Stomach (tissue), 9 donors: ENCODE measurements around the gene MTMR10. TPM values are rescaled to one million over a fixed set of nuclear protein-coding genes. Genes with fewer than 3 reads are reported as not detected.

Experiments used
- DNase-seq, 2 donors: peaks; one replicate each; pipeline versions ENCODE4 v3.0.0 to v3.0.0-alpha.2; 2013 to 2019
- H3K27ac ChIP-seq, 5 donors: fragments of 200-600 bp in 4 of 5; sonication (generic) in 4 of 5; one replicate each; pipeline ENCODE4 v1.5.1; 2013 to 2019; ENCODE audit warnings: mild to moderate bottlenecking in 1 of 5, moderate library complexity in 1 of 5
- H3K27me3 ChIP-seq, 3 donors: fragments of 200-600 bp; sonication (generic); one replicate each; pipeline ENCODE4 v1.5.1; 2017 to 2019; ENCODE audit warnings: mixed run types in 1 of 3
- H3K36me3 ChIP-seq, 4 donors: fragments of 200-600 bp; sonication (generic); 1 replicate in 3 of 4; 2 replicates in 1 of 4; pipeline ENCODE4 v1.5.1; 2016 to 2019
- H3K4me1 ChIP-seq, 4 donors: fragments of 200-600 bp; sonication (generic); one replicate each; pipeline ENCODE4 v1.5.1; 2016 to 2019
- H3K4me3 ChIP-seq, 4 donors: fragments of 200-600 bp; sonication (generic) in 3 of 4; one replicate each; pipeline ENCODE4 v1.5.1; 2016 to 2019; ENCODE audit warnings: mild to moderate bottlenecking in 1 of 4
- H3K9me3 ChIP-seq, 4 donors: fragments of 200-600 bp; sonication (generic); one replicate each; pipeline ENCODE4 v1.5.1; 2016 to 2019
- EP300 ChIP-seq: sonication (generic); formaldehyde crosslinking; IDR thresholded peaks from one replicate; pipeline ENCODE4 v1.6.1; 2017; ENCODE audit warnings: antibody characterized with exemption
- POLR2A ChIP-seq, 4 donors: fragments of 450-650 bp; IDR thresholded peaks; one replicate each; pipeline ENCODE4 v1.6.1; 2016; ENCODE audit warnings: antibody characterized with exemption in 4 of 4, control low read depth in 2 of 4, mild to moderate bottlenecking in 1 of 4, moderate library complexity in 1 of 4
- POLR2AphosphoS5 ChIP-seq, 3 donors: sonication (generic); formaldehyde crosslinking; IDR thresholded peaks; one replicate each; pipeline ENCODE4 v1.6.1; 2016; ENCODE audit warnings: antibody characterized with exemption in 3 of 3
- WGBS, 5 donors: extraction: QIAGEN DNeasy Blood & Tissue Kit in 3 of 5; methylation state at CpG; one replicate each; pipeline versions ENCODE4 v1.1.5 to v1.1.7; 2013 to 2018; 5-methylcytosine and 5-hydroxymethylcytosine counted together
- intact Hi-C: fragments of 100-400 bp; cut with DNase I; formaldehyde crosslinking; loops from one replicate; pipeline ENCODE4 v1.15.1; 2023; ENCODE audit warnings: low total_unique reads
- polyA plus RNA-seq, 3 donors: library from polyadenylated mRNA; stranded (reverse); fragments of 200-250 nt; gene quantifications; one replicate each; pipeline ENCODE4 v1.2.3, GENCODE V29; 2013
- total RNA-seq, 5 donors: library from RNA; depleted of rRNA; stranded (reverse); fragments of >200 nt; gene quantifications; one replicate each; pipeline versions ENCODE4 v1.1.0 to v1.2.3, GENCODE V29; 2014 to 2016
- TF ChIP-seq, protein P1 (sequence below), 7 experiments: fragments of 450-650 bp in 4 of 7; fragments of 200-600 bp in 3 of 7; sonication (generic) in 3 of 7; IDR thresholded peaks; one replicate each; pipeline ENCODE4 v1.5.1; 2016 to 2019; ENCODE audit warnings: antibody characterized with exemption in 7 of 7, control low read depth in 2 of 7, mild to moderate bottlenecking in 1 of 7
- donor health status: healthy with polysubstance abuse.
- donor health status: Bipolar disorder and iron deficiency.
- donor health status: healthy.

Gene MTMR10
- total and polyA plus RNA-seq, 8 donors, result 4.9 to 118 (median 26.5) TPM

- TF ChIP-seq POLR2A (IDR thresholded peaks at IDR 0.05), result no peak
- no peak for TF ChIP-seq EP300
- TF ChIP-seq, protein P1, sequence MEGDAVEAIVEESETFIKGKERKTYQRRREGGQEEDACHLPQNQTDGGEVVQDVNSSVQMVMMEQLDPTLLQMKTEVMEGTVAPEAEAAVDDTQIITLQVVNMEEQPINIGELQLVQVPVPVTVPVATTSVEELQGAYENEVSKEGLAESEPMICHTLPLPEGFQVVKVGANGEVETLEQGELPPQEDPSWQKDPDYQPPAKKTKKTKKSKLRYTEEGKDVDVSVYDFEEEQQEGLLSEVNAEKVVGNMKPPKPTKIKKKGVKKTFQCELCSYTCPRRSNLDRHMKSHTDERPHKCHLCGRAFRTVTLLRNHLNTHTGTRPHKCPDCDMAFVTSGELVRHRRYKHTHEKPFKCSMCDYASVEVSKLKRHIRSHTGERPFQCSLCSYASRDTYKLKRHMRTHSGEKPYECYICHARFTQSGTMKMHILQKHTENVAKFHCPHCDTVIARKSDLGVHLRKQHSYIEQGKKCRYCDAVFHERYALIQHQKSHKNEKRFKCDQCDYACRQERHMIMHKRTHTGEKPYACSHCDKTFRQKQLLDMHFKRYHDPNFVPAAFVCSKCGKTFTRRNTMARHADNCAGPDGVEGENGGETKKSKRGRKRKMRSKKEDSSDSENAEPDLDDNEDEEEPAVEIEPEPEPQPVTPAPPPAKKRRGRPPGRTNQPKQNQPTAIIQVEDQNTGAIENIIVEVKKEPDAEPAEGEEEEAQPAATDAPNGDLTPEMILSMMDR (IDR thresholded peaks at IDR 0.05), result no peak
- no peak for TF ChIP-seq POLR2AphosphoS5 (IDR thresholded peaks at IDR 0.05)
- H3K4me1 ChIP-seq, result peaks cover 32 to 87% (median 58%) of the 10 kb centered on the region in 4 donors
- H3K9me3 ChIP-seq, result no peaks in the 10 kb centered on the region
- WGBS, 5 donors, result 27 to 46% (median 33%) methylated on average over 6 of the region's 6 CpGs
- peak in 1 of 2 donors; percentile 12 for DNase-seq
- intact Hi-C loops, result no loop called here
- H3K4me3 ChIP-seq, result peak overlapping the region in 1 of 4 donors; percentile 9
- H3K27me3 ChIP-seq, result no peaks in the 10 kb centered on the region
- peaks cover 0 to 52% (median 37%) of the 10 kb centered on the region in 4 donors for H3K36me3 ChIP-seq
- peak overlapping the region in 3 of 5 donors; percentile 24 to 49 (median 41) for H3K27ac ChIP-seq
Observed at GRCh38 chr15:30984542-30984941, 6.9 kb downstream of the MTMR10 start.

GRCh38 chr15:30984118-30984517 lies 7.3 kb downstream of the MTMR10 start:
- no peaks in the 10 kb centered on the region for H3K27me3 ChIP-seq
- peaks cover 0 to 56% (median 39%) of the 10 kb centered on the region in 4 donors for H3K36me3 ChIP-seq
- H3K4me1 ChIP-seq, result peaks cover 32 to 87% (median 56%) of the 10 kb centered on the region in 4 donors
- intact Hi-C loops, result no loop called here
- no peaks in the 10 kb centered on the region for H3K9me3 ChIP-seq
- DNase-seq, result no peak
- peak overlapping the region in 1 of 4 donors; percentile 9 for H3K4me3 ChIP-seq
- peak overlapping the region in 2 of 5 donors; percentile 41 to 49 for H3K27ac ChIP-seq
- TF ChIP-seq POLR2A (IDR thresholded peaks at IDR 0.05) (no peak), EP300 (no peak), POLR2AphosphoS5 (IDR thresholded peaks at IDR 0.05) (no peak)
- TF ChIP-seq, protein P1 (IDR thresholded peaks at IDR 0.05), result no peak
- WGBS, 5 donors, result 66 to 79% (median 74%) methylated on average over 3 of the region's 3 CpGs

DNA sequence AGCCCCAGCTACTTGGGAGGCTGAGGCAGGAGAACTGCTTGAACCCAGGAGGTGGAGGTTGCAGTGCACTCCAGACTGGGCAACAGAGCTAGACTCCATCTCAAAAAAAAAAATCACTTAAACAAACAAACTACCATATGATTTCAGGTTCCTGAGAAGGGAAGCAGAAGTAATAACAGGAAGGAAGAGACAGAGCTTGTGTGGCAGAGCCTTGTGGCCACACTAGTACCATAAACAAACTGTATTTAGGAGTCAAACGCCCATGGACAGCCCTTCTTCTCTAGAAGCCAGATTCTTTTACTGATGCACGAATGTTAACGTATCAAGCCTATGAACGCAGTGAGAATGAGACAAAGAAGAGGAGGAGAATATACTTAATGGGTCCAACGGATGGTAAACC lies 12.0 kb downstream of the MTMR10 start:
- no peak for TF ChIP-seq POLR2AphosphoS5 (IDR thresholded peaks at IDR 0.05)
- TF ChIP-seq, protein P1 (IDR thresholded peaks at IDR 0.05), result no peak
- Histone ChIP-seq H3K4me3 (no peak overlapping the region), H3K4me1 (peaks cover 4 to 65% (median 35%) of the 10 kb centered on the region in 4 donors), H3K27ac (no peak overlapping the region), H3K36me3 (peaks cover 6 to 52% (median 36%) of the 10 kb centered on the region in 4 donors), H3K27me3 (no peaks in the 10 kb centered on the region), H3K9me3 (no peaks in the 10 kb centered on the region)
- WGBS, 5 donors, result 88 to 92% (median 89%) methylated on average over 5 of the region's 5 CpGs
- intact Hi-C loops, result no loop called here
- no peak for DNase-seq

GRCh38 chr15:30978328-30978727 lies 13.1 kb downstream of the MTMR10 start:
- Histone ChIP-seq H3K9me3 (no peaks in the 10 kb centered on the region), H3K27me3 (no peaks in the 10 kb centered on the region), H3K27ac (no peak overlapping the region), H3K36me3 (peaks cover 12 to 63% (median 47%) of the 10 kb centered on the region in 4 donors), H3K4me1 (peaks cover 0 to 54% (median 24%) of the 10 kb centered on the region in 4 donors), H3K4me3 (no peak overlapping the region)
- intact Hi-C loops, result no loop called here
- no peak for DNase-seq
- TF ChIP-seq POLR2AphosphoS5 (IDR thresholded peaks at IDR 0.05) (no peak), EP300 (no peak), POLR2A (IDR thresholded peaks at IDR 0.05) (no peak)
- TF ChIP-seq, protein P1 (IDR thresholded peaks at IDR 0.05), result no peak
